GM23338 (cell line): ENCODE results near the gene OPTN. TPM values are rescaled to one million over a fixed set of nuclear protein-coding genes. Genes with fewer than 3 reads are reported as not detected.

Experiments used
- CREB1 ChIP-seq: fragments of 250-450 bp; sonication (Bioruptor Pico); IDR thresholded peaks from 2 replicates; pipeline ENCODE4 v1.5.0; 2020; ENCODE audit warnings: low read depth, mild to moderate bottlenecking, moderate library complexity
- CTCF ChIP-seq, 2 experiments: fragments of 200-600 bp in 1 of 2; sonication (generic) in 1 of 2; conservative IDR thresholded peaks; 2 replicates each; pipeline versions ENCODE4 v1.5.1 to v1.6.1; 2016 to 2017; ENCODE audit warnings: antibody characterized with exemption in 2 of 2, low read depth in 2 of 2, mild to moderate bottlenecking in 2 of 2, moderate library complexity in 1 of 2
- JUNB ChIP-seq: IDR thresholded peaks from one replicate; pipeline ENCODE4 v1.6.1; 2016; ENCODE audit warnings: antibody characterized with exemption; ENCODE audit not compliant: unreplicated experiment
- ZNF114 ChIP-seq: fragments of 250-450 bp; sonication (Bioruptor Pico); IDR thresholded peaks from 2 replicates; pipeline ENCODE4 v1.5.0; 2020; ENCODE audit warnings: mild to moderate bottlenecking, moderate library complexity
- ZNF331 ChIP-seq: fragments of 250-450 bp; sonication (Bioruptor Pico); IDR thresholded peaks from 2 replicates; pipeline ENCODE4 v1.5.0; 2020; ENCODE audit warnings: low read depth, mild to moderate bottlenecking, moderate library complexity
- polyA plus RNA-seq: library from polyadenylated mRNA; unstranded; fragments of >200 nt; fragmentation: Nextera tagmentation; extraction: Ambion mirVana; gene quantifications from 2 replicates; pipeline ENCODE4 v1.2.1, GENCODE V29; 2016
- total RNA-seq: library from RNA; depleted of rRNA; stranded (reverse); fragments of >200 nt; shearing (Covaris generic); gene quantifications from 2 replicates; pipeline ENCODE4 v1.2.3, GENCODE V29; 2014
- TF ChIP-seq, protein P1 (sequence below): fragments of 250-450 bp; sonication (Bioruptor Pico); IDR thresholded peaks from 2 replicates; pipeline ENCODE4 v1.5.0; 2020; ENCODE audit warnings: mild to moderate bottlenecking, moderate library complexity
- TF ChIP-seq, protein P2 (sequence below): IDR thresholded peaks from 2 replicates; pipeline ENCODE4 v1.6.1; 2016; ENCODE audit warnings: antibody characterized with exemption

Gene OPTN
- total and polyA plus RNA-seq, 2 experiments from 2014 or later: 6.0 to 13.0 TPM

- TF ChIP-seq, protein P1, sequence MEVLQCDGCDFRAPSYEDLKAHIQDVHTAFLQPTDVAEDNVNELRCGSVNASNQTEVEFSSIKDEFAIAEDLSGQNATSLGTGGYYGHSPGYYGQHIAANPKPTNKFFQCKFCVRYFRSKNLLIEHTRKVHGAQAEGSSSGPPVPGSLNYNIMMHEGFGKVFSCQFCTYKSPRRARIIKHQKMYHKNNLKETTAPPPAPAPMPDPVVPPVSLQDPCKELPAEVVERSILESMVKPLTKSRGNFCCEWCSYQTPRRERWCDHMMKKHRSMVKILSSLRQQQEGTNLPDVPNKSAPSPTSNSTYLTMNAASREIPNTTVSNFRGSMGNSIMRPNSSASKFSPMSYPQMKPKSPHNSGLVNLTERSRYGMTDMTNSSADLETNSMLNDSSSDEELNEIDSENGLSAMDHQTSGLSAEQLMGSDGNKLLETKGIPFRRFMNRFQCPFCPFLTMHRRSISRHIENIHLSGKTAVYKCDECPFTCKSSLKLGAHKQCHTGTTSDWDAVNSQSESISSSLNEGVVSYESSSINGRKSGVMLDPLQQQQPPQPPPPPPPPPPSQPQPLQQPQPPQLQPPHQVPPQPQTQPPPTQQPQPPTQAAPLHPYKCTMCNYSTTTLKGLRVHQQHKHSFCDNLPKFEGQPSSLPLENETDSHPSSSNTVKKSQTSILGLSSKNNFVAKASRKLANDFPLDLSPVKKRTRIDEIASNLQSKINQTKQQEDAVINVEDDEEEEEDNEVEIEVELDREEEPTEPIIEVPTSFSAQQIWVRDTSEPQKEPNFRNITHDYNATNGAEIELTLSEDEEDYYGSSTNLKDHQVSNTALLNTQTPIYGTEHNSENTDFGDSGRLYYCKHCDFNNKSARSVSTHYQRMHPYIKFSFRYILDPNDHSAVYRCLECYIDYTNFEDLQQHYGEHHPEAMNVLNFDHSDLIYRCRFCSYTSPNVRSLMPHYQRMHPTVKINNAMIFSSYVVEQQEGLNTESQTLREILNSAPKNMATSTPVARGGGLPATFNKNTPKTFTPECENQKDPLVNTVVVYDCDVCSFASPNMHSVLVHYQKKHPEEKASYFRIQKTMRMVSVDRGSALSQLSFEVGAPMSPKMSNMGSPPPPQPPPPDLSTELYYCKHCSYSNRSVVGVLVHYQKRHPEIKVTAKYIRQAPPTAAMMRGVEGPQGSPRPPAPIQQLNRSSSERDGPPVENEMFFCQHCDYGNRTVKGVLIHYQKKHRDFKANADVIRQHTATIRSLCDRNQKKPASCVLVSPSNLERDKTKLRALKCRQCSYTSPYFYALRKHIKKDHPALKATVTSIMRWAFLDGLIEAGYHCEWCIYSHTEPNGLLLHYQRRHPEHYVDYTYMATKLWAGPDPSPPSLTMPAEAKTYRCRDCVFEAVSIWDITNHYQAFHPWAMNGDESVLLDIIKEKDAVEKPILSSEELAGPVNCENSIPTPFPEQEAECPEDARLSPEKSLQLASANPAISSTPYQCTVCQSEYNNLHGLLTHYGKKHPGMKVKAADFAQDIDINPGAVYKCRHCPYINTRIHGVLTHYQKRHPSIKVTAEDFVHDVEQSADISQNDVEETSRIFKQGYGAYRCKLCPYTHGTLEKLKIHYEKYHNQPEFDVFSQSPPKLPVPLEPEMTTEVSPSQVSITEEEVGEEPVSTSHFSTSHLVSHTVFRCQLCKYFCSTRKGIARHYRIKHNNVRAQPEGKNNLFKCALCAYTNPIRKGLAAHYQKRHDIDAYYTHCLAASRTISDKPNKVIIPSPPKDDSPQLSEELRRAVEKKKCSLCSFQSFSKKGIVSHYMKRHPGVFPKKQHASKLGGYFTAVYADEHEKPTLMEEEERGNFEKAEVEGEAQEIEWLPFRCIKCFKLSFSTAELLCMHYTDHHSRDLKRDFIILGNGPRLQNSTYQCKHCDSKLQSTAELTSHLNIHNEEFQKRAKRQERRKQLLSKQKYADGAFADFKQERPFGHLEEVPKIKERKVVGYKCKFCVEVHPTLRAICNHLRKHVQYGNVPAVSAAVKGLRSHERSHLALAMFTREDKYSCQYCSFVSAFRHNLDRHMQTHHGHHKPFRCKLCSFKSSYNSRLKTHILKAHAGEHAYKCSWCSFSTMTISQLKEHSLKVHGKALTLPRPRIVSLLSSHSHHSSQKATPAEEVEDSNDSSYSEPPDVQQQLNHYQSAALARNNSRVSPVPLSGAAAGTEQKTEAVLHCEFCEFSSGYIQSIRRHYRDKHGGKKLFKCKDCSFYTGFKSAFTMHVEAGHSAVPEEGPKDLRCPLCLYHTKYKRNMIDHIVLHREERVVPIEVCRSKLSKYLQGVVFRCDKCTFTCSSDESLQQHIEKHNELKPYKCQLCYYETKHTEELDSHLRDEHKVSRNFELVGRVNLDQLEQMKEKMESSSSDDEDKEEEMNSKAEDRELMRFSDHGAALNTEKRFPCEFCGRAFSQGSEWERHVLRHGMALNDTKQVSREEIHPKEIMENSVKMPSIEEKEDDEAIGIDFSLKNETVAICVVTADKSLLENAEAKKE (CRISPR knock-in tag): no peak
- TF ChIP-seq, protein P2, sequence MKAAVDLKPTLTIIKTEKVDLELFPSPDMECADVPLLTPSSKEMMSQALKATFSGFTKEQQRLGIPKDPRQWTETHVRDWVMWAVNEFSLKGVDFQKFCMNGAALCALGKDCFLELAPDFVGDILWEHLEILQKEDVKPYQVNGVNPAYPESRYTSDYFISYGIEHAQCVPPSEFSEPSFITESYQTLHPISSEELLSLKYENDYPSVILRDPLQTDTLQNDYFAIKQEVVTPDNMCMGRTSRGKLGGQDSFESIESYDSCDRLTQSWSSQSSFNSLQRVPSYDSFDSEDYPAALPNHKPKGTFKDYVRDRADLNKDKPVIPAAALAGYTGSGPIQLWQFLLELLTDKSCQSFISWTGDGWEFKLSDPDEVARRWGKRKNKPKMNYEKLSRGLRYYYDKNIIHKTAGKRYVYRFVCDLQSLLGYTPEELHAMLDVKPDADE: no peak
- TF ChIP-seq ZNF331 (no peak), ZNF114 (CRISPR knock-in tag) (no peak), JUNB (no peak), CTCF (conservative IDR thresholded peaks at IDR 0.05; ENCODE audit: low read depth in 2 of 2) (no peak), CREB1 (CRISPR knock-in tag) (no peak)
Observed at GRCh38 chr10:13100349-13101294, 659 bp downstream of the OPTN start (continued).
